ENCODE results near the gene AQP11. TPM values are rescaled to one million over a fixed set of nuclear protein-coding genes. Genes with fewer than 3 reads are reported as not detected.
"Not testable (repeated sequence)": the region's sequence is repeated elsewhere in the genome, so short reads cannot be mapped to it uniquely, and the experiment has no call there.

The AQP11 gene
- polyA plus RNA-seq, 2 donors: 0.06 TPM; not detected in 1

GRCh38 chr11:77559686-77560401 is 29.9 kb upstream of the AQP11 start:
- no peak overlapping the region for H3K4me3 ChIP-seq (ENCODE audit: low read depth in 1 of 2, low read length in 2 of 2)
- 65 to 74% methylated on average over 6 of the region's 6 CpGs for WGBS, 2 donors
- no peaks in the 10 kb centered on the region for H3K27me3 ChIP-seq (ENCODE audit: control insufficient read depth in 1 of 2, insufficient read depth in 2 of 2, low read length in 2 of 2)
- no peaks in the 10 kb centered on the region for H3K9me3 ChIP-seq (ENCODE audit: control insufficient read depth in 2 of 2, insufficient read depth in 1 of 2, low read depth in 1 of 2, low read length in 1 of 2)
- H3K27ac ChIP-seq (ENCODE audit: low read depth in 2 of 2, low read length in 1 of 2): no peak overlapping the region
- H3K4me1 ChIP-seq (ENCODE audit: control insufficient read depth in 2 of 2, insufficient read depth in 2 of 2, low read length in 1 of 2): no peaks in the 10 kb centered on the region
- H3K36me3 ChIP-seq (ENCODE audit: control insufficient read depth in 2 of 2, insufficient read depth in 2 of 2, low read length in 1 of 2): no peaks in the 10 kb centered on the region

GRCh38 chr11:77560605-77561004 is 29.1 kb upstream of the AQP11 start:
- WGBS, 2 donors: 91 to 97% methylated on average over 2 of the region's 2 CpGs
- H3K4me1 ChIP-seq (ENCODE audit: control insufficient read depth in 2 of 2, insufficient read depth in 2 of 2, low read length in 1 of 2): no peaks in the 10 kb centered on the region
- no peaks in the 10 kb centered on the region for H3K27me3 ChIP-seq (ENCODE audit: control insufficient read depth in 1 of 2, insufficient read depth in 2 of 2, low read length in 2 of 2)
- no peak overlapping the region for H3K4me3 ChIP-seq (ENCODE audit: low read depth in 1 of 2, low read length in 2 of 2)
- no peaks in the 10 kb centered on the region for H3K9me3 ChIP-seq (ENCODE audit: control insufficient read depth in 2 of 2, insufficient read depth in 1 of 2, low read depth in 1 of 2, low read length in 1 of 2)
- no peaks in the 10 kb centered on the region for H3K36me3 ChIP-seq (ENCODE audit: control insufficient read depth in 2 of 2, insufficient read depth in 2 of 2, low read length in 1 of 2)
- H3K27ac ChIP-seq (ENCODE audit: low read depth in 2 of 2, low read length in 1 of 2): no peak overlapping the region

GRCh38 chr11:77561257-77561656 is 28.5 kb upstream of the AQP11 start:
- no peaks in the 10 kb centered on the region for H3K36me3 ChIP-seq (ENCODE audit: control insufficient read depth in 2 of 2, insufficient read depth in 2 of 2, low read length in 1 of 2)
- H3K27me3 ChIP-seq (ENCODE audit: control insufficient read depth in 1 of 2, insufficient read depth in 2 of 2, low read length in 2 of 2): no peaks in the 10 kb centered on the region
- H3K9me3 ChIP-seq (ENCODE audit: control insufficient read depth in 2 of 2, insufficient read depth in 1 of 2, low read depth in 1 of 2, low read length in 1 of 2): no peaks in the 10 kb centered on the region
- H3K4me3 ChIP-seq (ENCODE audit: low read depth in 1 of 2, low read length in 2 of 2): no peak overlapping the region
- H3K27ac ChIP-seq (ENCODE audit: low read depth in 2 of 2, low read length in 1 of 2): no peak overlapping the region
- H3K4me1 ChIP-seq (ENCODE audit: control insufficient read depth in 2 of 2, insufficient read depth in 2 of 2, low read length in 1 of 2): no peaks in the 10 kb centered on the region
- 77 to 92% methylated on average over 1 of the region's 1 CpG for WGBS, 2 donors

- WGBS, 2 donors: 80 to 87% methylated on average over 4 of the region's 4 CpGs
- Histone ChIP-seq H3K27ac (ENCODE audit: low read depth in 2 of 2, low read length in 1 of 2) (no peak overlapping the region), H3K36me3 (ENCODE audit: control insufficient read depth in 2 of 2, insufficient read depth in 2 of 2, low read length in 1 of 2) (no peaks in the 10 kb centered on the region), H3K4me1 (ENCODE audit: control insufficient read depth in 2 of 2, insufficient read depth in 2 of 2, low read length in 1 of 2) (peaks cover 0 to 2% of the 10 kb centered on the region in 2 donors), H3K4me3 (ENCODE audit: low read depth in 1 of 2, low read length in 2 of 2) (no peak overlapping the region), H3K27me3 (ENCODE audit: control insufficient read depth in 1 of 2, insufficient read depth in 2 of 2, low read length in 2 of 2) (no peaks in the 10 kb centered on the region), H3K9me3 (ENCODE audit: control insufficient read depth in 2 of 2, insufficient read depth in 1 of 2, low read depth in 1 of 2, low read length in 1 of 2) (no peaks in the 10 kb centered on the region)
Observed at GRCh38 chr11:77568306-77568705, 21.4 kb upstream of the AQP11 start.

GRCh38 chr11:77568916-77569675 is 20.7 kb upstream of the AQP11 start:
- Histone ChIP-seq H3K4me3 (ENCODE audit: low read depth in 1 of 2, low read length in 2 of 2) (no peak overlapping the region), H3K27ac (ENCODE audit: low read depth in 2 of 2, low read length in 1 of 2) (no peak overlapping the region), H3K4me1 (ENCODE audit: control insufficient read depth in 2 of 2, insufficient read depth in 2 of 2, low read length in 1 of 2) (peaks cover 0 to 2% of the 10 kb centered on the region in 2 donors), H3K9me3 (ENCODE audit: control insufficient read depth in 2 of 2, insufficient read depth in 1 of 2, low read depth in 1 of 2, low read length in 1 of 2) (no peaks in the 10 kb centered on the region), H3K27me3 (ENCODE audit: control insufficient read depth in 1 of 2, insufficient read depth in 2 of 2, low read length in 2 of 2) (no peaks in the 10 kb centered on the region), H3K36me3 (ENCODE audit: control insufficient read depth in 2 of 2, insufficient read depth in 2 of 2, low read length in 1 of 2) (no peaks in the 10 kb centered on the region)
- WGBS, 2 donors: 71 to 81% methylated on average over 3 of the region's 3 CpGs

GRCh38 chr11:77569676-77570070 is 20.1 kb upstream of the AQP11 start:
- H3K4me1 ChIP-seq (ENCODE audit: control insufficient read depth in 2 of 2, insufficient read depth in 2 of 2, low read length in 1 of 2): peaks cover 0 to 2% of the 10 kb centered on the region in 2 donors
- H3K36me3 ChIP-seq (ENCODE audit: control insufficient read depth in 2 of 2, insufficient read depth in 2 of 2, low read length in 1 of 2): no peaks in the 10 kb centered on the region
- H3K4me3 ChIP-seq (ENCODE audit: low read depth in 1 of 2, low read length in 2 of 2): no peak overlapping the region
- no peaks in the 10 kb centered on the region for H3K9me3 ChIP-seq (ENCODE audit: control insufficient read depth in 2 of 2, insufficient read depth in 1 of 2, low read depth in 1 of 2, low read length in 1 of 2)
- no peak overlapping the region for H3K27ac ChIP-seq (ENCODE audit: low read depth in 2 of 2, low read length in 1 of 2)
- 83 to 86% methylated on average over 2 of the region's 2 CpGs for WGBS, 2 donors
- H3K27me3 ChIP-seq (ENCODE audit: control insufficient read depth in 1 of 2, insufficient read depth in 2 of 2, low read length in 2 of 2): no peaks in the 10 kb centered on the region

- H3K9me3 ChIP-seq (ENCODE audit: control insufficient read depth in 2 of 2, insufficient read depth in 1 of 2, low read depth in 1 of 2, low read length in 1 of 2); H3K27me3 ChIP-seq (ENCODE audit: control insufficient read depth in 1 of 2, insufficient read depth in 2 of 2, low read length in 2 of 2); H3K36me3 ChIP-seq (ENCODE audit: control insufficient read depth in 2 of 2, insufficient read depth in 2 of 2, low read length in 1 of 2); H3K4me3 ChIP-seq (ENCODE audit: low read depth in 1 of 2, low read length in 2 of 2); H3K27ac ChIP-seq (ENCODE audit: low read depth in 2 of 2, low read length in 1 of 2); H3K4me1 ChIP-seq (ENCODE audit: control insufficient read depth in 2 of 2, insufficient read depth in 2 of 2, low read length in 1 of 2): not testable (repeated sequence)
- 23 to 31% methylated on average over 1 of the region's 1 CpG for WGBS, 2 donors
Observed at GRCh38 chr11:77570896-77571295, 18.9 kb upstream of the AQP11 start.

GRCh38 chr11:77575428-77575827 is 14.3 kb upstream of the AQP11 start:
- H3K9me3 ChIP-seq (ENCODE audit: control insufficient read depth in 2 of 2, insufficient read depth in 1 of 2, low read depth in 1 of 2, low read length in 1 of 2); H3K27me3 ChIP-seq (ENCODE audit: control insufficient read depth in 1 of 2, insufficient read depth in 2 of 2, low read length in 2 of 2); H3K27ac ChIP-seq (ENCODE audit: low read depth in 2 of 2, low read length in 1 of 2); H3K36me3 ChIP-seq (ENCODE audit: control insufficient read depth in 2 of 2, insufficient read depth in 2 of 2, low read length in 1 of 2); H3K4me3 ChIP-seq (ENCODE audit: low read depth in 1 of 2, low read length in 2 of 2); H3K4me1 ChIP-seq (ENCODE audit: control insufficient read depth in 2 of 2, insufficient read depth in 2 of 2, low read length in 1 of 2): not testable (repeated sequence)
- 18% methylated on average over 1 of the region's 1 CpG for WGBS, 2 donors

GRCh38 chr11:77580712-77581337 is 8.9 kb upstream of the AQP11 start:
- no peak overlapping the region for H3K4me3 ChIP-seq (ENCODE audit: low read depth in 1 of 2, low read length in 2 of 2)
- no peaks in the 10 kb centered on the region for H3K4me1 ChIP-seq (ENCODE audit: control insufficient read depth in 2 of 2, insufficient read depth in 2 of 2, low read length in 1 of 2)
- no peaks in the 10 kb centered on the region for H3K36me3 ChIP-seq (ENCODE audit: control insufficient read depth in 2 of 2, insufficient read depth in 2 of 2, low read length in 1 of 2)
- H3K27ac ChIP-seq (ENCODE audit: low read depth in 2 of 2, low read length in 1 of 2): no peak overlapping the region
- WGBS, 2 donors: 80 to 85% methylated on average over 5 of the region's 5 CpGs
- no peaks in the 10 kb centered on the region for H3K9me3 ChIP-seq (ENCODE audit: control insufficient read depth in 2 of 2, insufficient read depth in 1 of 2, low read depth in 1 of 2, low read length in 1 of 2)
- H3K27me3 ChIP-seq (ENCODE audit: control insufficient read depth in 1 of 2, insufficient read depth in 2 of 2, low read length in 2 of 2): no peaks in the 10 kb centered on the region
